A673 (cell line): Measurements from ENCODE around the gene CAV3. TPM values are rescaled to one million over a fixed set of nuclear protein-coding genes. Genes with fewer than 3 reads are reported as not detected.

Source experiments
- BruUV-seq: library from RNA; stranded (reverse); fragments of 400-500 nt; replicated peaks from 2 replicates; lab custom pipeline; 2021; lab: Mats Ljungman, UMichigan
- CTCF ChIA-PET: fragments of 300-600 bp; sonication (Branson Sonifier 250); formaldehyde crosslinking; loops from one replicate; lab custom pipeline; 2022; ENCODE audit warnings: antibody characterized with exemption; lab: Charles Lee
- POLR2A ChIA-PET: fragments of 300-600 bp; sonication (Branson Sonifier 250); formaldehyde crosslinking; loops from one replicate; lab custom pipeline; 2022; ENCODE audit warnings: antibody characterized with exemption; ENCODE audit not compliant: low non-redundant PET; lab: Charles Lee
- DNase-seq: peaks from one replicate; pipeline ENCODE4 v3.0.0-alpha.2; 2015; ENCODE audit warnings: low spot score
- H3K27ac ChIP-seq: fragments of 200-600 bp; sonication (generic); 2 replicates; pipeline ENCODE4 v1.5.1; 2016; ENCODE audit warnings: mixed run types, low read depth, mild to moderate bottlenecking, mixed read lengths, antibody characterized with exemption, low read length; ENCODE audit not compliant: poor library complexity, severe bottlenecking
- H3K27me3 ChIP-seq: fragments of 200-600 bp; sonication (generic); replicated peaks from 2 replicates; pipeline ENCODE4 v1.6.1; 2017; ENCODE audit warnings: mixed run types, low read depth, mild to moderate bottlenecking, mixed read lengths, antibody characterized with exemption, low read length; ENCODE audit not compliant: insufficient read depth, poor library complexity
- H3K36me3 ChIP-seq: fragments of 200-600 bp; sonication (generic); 2 replicates; pipeline ENCODE4 v1.6.1; 2016; ENCODE audit warnings: mixed run types, mild to moderate bottlenecking, mixed read lengths, antibody characterized with exemption, low read length; ENCODE audit not compliant: insufficient read depth, poor library complexity, severe bottlenecking
- H3K4me1 ChIP-seq: fragments of 200-600 bp; sonication (generic); 2 replicates; pipeline ENCODE4 v1.6.1; 2017; ENCODE audit warnings: mixed run types, mild to moderate bottlenecking, mixed read lengths, antibody characterized with exemption, low read length; ENCODE audit not compliant: insufficient read depth, poor library complexity, severe bottlenecking
- H3K4me3 ChIP-seq: fragments of 200-600 bp; sonication (generic); 2 replicates; pipeline ENCODE4 v1.5.1; 2016; ENCODE audit warnings: low read depth, mixed run types, mild to moderate bottlenecking, mixed read lengths, low read length; ENCODE audit not compliant: poor library complexity, severe bottlenecking
- H3K9me3 ChIP-seq: fragments of 200-600 bp; sonication (generic); 2 replicates; pipeline ENCODE4 v1.6.1; 2016; ENCODE audit warnings: mixed run types, low read depth, mild to moderate bottlenecking, mixed read lengths, antibody characterized with exemption, low read length; ENCODE audit not compliant: poor library complexity, severe bottlenecking
- EZH2 ChIP-seq: fragments of 200-600 bp; sonication (generic); IDR thresholded peaks from 2 replicates; pipeline ENCODE4 v1.6.1; 2017; ENCODE audit warnings: borderline replicate concordance, low read depth, mild to moderate bottlenecking, mixed read lengths, antibody characterized with exemption, low read length; ENCODE audit not compliant: poor library complexity, severe bottlenecking
- intact Hi-C: fragments of 100-400 bp; cut with micrococcal nuclease; formaldehyde crosslinking; loops from one replicate; pipeline ENCODE4 v1.10.0; 2022; ENCODE audit not compliant: unreplicated experiment
- total RNA-seq: library from RNA; stranded (reverse); gene quantifications from 2 replicates; pipeline ENCODE4 v1.2.3, GENCODE V29; 2021
- TF ChIP-seq, protein P1 (sequence below): fragments of 300-800, 200-600 bp; sonication (generic); conservative IDR thresholded peaks from 2 replicates; pipeline ENCODE4 v1.5.1; 2017; ENCODE audit warnings: low read depth, mild to moderate bottlenecking, antibody characterized with exemption, low read length, moderate library complexity, mixed read lengths

The CAV3 gene
- total RNA-seq, 1 experiment from 2014 or later: not detected

DNA sequence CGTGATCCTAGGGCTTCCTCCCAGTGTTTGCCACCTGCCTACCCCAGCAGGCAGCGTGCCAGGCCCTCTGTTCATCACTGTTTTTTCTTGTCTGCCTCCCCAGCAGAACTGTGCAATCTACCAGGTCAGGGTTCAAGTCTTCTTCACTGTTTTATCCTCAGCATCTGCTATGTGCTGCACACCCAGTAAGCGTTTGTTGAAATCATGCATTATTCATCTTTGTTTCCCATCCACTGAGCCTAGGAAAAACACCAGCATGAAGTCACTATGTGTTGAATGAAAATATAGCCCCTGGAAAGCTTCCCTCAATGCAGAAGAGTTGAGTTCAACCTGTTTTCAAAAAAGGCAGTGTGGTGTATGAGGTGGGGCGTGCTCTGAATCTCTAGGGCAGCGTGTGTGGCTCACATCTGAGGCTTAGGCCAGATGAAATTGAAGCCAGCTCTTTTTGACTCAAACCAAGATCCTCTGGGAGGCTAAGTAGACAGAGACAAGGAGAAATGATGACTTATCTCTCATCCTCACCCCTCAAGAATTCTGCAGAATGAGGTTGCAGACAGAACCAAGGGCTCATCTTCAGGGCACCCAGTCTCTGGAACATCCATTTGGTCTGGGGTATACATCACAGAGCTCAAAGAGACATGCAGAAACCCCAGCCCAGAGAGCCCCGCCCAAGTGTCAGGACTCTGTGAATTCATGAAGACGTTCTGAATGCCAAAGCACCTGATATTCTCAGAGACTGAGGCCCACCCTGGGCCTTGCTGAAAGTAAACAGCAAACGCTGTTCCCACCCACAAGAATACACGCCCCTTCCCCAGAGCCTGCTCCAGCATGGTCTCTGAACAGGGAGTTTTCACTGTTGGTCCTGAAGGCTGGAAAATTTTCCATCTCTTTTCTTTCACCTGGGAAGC is 5.7 kb upstream of the CAV3 start:
- no TSS peak for BruUV-seq
- H3K27ac ChIP-seq: no peak overlapping the region
- H3K9me3 ChIP-seq: no peaks in the 10 kb centered on the region
- ChIA-PET CTCF (no interaction called here), POLR2A (no interaction called here)
- no peak overlapping the region for H3K4me3 ChIP-seq
- intact Hi-C loops: no loop called here
- no peaks in the 10 kb centered on the region for H3K36me3 ChIP-seq
- no peaks in the 10 kb centered on the region for H3K27me3 ChIP-seq
- H3K4me1 ChIP-seq: no peaks in the 10 kb centered on the region
- no peak for DNase-seq
- no peak for TF ChIP-seq EZH2
- TF ChIP-seq, protein P1, sequence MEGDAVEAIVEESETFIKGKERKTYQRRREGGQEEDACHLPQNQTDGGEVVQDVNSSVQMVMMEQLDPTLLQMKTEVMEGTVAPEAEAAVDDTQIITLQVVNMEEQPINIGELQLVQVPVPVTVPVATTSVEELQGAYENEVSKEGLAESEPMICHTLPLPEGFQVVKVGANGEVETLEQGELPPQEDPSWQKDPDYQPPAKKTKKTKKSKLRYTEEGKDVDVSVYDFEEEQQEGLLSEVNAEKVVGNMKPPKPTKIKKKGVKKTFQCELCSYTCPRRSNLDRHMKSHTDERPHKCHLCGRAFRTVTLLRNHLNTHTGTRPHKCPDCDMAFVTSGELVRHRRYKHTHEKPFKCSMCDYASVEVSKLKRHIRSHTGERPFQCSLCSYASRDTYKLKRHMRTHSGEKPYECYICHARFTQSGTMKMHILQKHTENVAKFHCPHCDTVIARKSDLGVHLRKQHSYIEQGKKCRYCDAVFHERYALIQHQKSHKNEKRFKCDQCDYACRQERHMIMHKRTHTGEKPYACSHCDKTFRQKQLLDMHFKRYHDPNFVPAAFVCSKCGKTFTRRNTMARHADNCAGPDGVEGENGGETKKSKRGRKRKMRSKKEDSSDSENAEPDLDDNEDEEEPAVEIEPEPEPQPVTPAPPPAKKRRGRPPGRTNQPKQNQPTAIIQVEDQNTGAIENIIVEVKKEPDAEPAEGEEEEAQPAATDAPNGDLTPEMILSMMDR: no peak

DNA sequence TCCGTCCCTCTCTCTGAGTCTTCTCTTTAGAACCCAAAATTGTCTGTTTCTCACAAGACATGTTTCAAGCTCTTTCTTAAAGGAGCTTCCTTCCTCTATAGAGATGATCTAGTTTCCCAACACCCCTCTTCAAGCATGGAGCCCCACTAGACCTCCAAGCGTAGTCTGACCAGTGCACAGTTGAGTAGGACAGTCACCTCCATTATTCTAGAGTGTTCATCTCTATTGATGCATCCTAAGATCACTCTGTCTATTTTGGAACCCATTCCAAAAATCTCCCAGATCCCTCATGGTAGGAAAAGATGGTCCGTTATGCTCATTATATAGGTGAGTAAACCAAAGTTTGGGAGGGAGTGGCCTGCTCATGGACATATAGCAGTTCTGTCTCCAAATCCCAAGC is 4.1 kb upstream of the CAV3 start:
- CTCF ChIA-PET: no interaction called here
- Histone ChIP-seq H3K9me3 (no peaks in the 10 kb centered on the region), H3K36me3 (no peaks in the 10 kb centered on the region), H3K27ac (no peak overlapping the region), H3K4me3 (no peak overlapping the region), H3K27me3 (no peaks in the 10 kb centered on the region), H3K4me1 (no peaks in the 10 kb centered on the region)
- intact Hi-C loops: no loop called here
- BruUV-seq: no TSS peak
- no peak for DNase-seq
- no peak for TF ChIP-seq EZH2
- TF ChIP-seq, protein P1: no peak
- POLR2A ChIA-PET: no interaction called here

DNA sequence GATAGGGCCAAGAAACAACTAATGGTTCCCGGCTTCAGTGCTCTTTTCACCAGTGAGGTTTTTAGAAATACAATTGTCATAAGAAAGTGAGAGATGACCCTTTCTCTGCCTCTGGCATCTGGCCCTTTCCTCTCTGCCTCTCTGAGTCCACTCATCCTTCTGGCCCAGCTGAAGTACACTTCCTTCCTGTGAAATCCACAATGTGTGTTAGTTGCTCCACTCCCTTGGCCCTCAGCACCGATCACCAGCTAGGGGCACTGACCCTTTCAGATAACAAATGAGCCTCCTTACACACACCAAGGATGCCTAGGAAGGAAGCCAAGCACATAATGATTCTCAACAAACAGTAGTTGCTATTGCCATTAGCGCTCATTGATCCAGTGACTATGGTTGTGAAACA is 2.9 kb upstream of the CAV3 start:
- TF ChIP-seq EZH2: no peak
- TF ChIP-seq, protein P1: no peak
- Histone ChIP-seq H3K4me3 (no peak overlapping the region), H3K36me3 (no peaks in the 10 kb centered on the region), H3K9me3 (no peaks in the 10 kb centered on the region), H3K27ac (no peak overlapping the region), H3K4me1 (no peaks in the 10 kb centered on the region), H3K27me3 (no peaks in the 10 kb centered on the region)
- no peak for DNase-seq
- ChIA-PET POLR2A (no interaction called here), CTCF (no interaction called here)
- intact Hi-C loops: no loop called here
- BruUV-seq: no TSS peak
